Measurements from ENCODE around the gene ADGRL2. TPM values are rescaled to one million over a fixed set of nuclear protein-coding genes. Genes with fewer than 3 reads are reported as not detected.

The ADGRL2 gene
- total RNA-seq, 6 donors from 2014 or later = 21.0 to 133 (median 84.0) TPM

DNA sequence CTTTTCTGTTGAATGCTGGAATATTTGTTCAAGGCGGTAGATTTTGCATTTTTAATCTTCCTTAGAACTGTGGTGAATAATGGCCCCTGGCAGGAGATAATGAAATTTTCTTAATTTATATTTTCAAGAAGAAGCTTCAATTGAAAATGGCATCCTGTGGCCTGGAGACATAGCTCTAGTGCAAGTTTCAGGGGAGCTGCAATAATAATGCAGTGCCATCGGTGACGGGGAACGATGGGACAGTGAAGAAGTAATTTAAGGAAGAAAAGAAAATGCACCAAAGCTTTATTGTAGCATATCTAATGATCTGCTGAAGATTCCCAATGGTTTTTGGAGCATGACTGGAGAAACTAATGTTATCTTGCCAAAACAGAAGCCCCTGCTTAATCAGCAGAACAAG is 128.4 kb downstream of the ADGRL2 start:
- 93 to 95% methylated on average over 4 of the region's 4 CpGs for WGBS, 2 donors
- TF ChIP-seq POLR2A (IDR thresholded peaks at IDR 0.05) (no peak), POLR2AphosphoS5 (IDR thresholded peaks at IDR 0.05) (no peak), EP300 (IDR thresholded peaks at IDR 0.05) (no peak)
- TF ChIP-seq, protein P1, sequence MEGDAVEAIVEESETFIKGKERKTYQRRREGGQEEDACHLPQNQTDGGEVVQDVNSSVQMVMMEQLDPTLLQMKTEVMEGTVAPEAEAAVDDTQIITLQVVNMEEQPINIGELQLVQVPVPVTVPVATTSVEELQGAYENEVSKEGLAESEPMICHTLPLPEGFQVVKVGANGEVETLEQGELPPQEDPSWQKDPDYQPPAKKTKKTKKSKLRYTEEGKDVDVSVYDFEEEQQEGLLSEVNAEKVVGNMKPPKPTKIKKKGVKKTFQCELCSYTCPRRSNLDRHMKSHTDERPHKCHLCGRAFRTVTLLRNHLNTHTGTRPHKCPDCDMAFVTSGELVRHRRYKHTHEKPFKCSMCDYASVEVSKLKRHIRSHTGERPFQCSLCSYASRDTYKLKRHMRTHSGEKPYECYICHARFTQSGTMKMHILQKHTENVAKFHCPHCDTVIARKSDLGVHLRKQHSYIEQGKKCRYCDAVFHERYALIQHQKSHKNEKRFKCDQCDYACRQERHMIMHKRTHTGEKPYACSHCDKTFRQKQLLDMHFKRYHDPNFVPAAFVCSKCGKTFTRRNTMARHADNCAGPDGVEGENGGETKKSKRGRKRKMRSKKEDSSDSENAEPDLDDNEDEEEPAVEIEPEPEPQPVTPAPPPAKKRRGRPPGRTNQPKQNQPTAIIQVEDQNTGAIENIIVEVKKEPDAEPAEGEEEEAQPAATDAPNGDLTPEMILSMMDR (IDR thresholded peaks at IDR 0.05) = no peak
- H3K4me1 ChIP-seq = peaks cover 0 to 15% (median 9%) of the 10 kb centered on the region in 4 donors
- H3K36me3 ChIP-seq = no peaks in the 10 kb centered on the region
- ATAC-seq (ENCODE audit: low FRiP score in 2 of 2) = no peak
- no peaks in the 10 kb centered on the region for H3K27me3 ChIP-seq
- no peak overlapping the region for H3K27ac ChIP-seq
- no peak for DNase-seq
- H3K9me3 ChIP-seq = no peaks in the 10 kb centered on the region
- H3K4me3 ChIP-seq = no peak overlapping the region

DNA sequence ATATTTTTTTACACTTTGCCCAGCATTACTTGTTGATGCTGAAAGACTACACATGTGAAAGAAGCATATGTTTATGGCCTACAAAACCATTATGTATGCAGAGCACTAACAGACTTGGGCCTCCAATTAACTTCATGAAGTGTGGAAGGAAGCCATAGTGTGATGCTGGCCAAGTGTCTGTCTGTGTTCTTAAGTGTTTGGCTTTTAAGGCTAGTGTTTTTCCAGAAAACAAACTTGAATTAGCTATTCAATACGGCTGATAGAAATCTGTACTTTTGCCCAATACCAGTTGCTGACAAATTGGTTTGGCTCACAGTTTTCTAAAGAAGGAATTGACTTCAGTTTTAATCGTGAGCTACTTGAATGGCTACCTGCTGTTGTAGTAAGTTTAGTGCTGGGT is 136.1 kb downstream of the ADGRL2 start:
- peaks cover 0 to 21% (median 3%) of the 10 kb centered on the region in 4 donors for H3K4me1 ChIP-seq
- no peaks in the 10 kb centered on the region for H3K27me3 ChIP-seq
- H3K36me3 ChIP-seq = peaks cover 0 to 4% (median 0%) of the 10 kb centered on the region in 4 donors
- TF ChIP-seq EP300 (IDR thresholded peaks at IDR 0.05) = no peak
- TF ChIP-seq POLR2A (IDR thresholded peaks at IDR 0.05) = no peak
- no peak for TF ChIP-seq POLR2AphosphoS5 (IDR thresholded peaks at IDR 0.05)
- TF ChIP-seq, protein P1 (IDR thresholded peaks at IDR 0.05) = no peak
- no peak for DNase-seq
- no peaks in the 10 kb centered on the region for H3K9me3 ChIP-seq
- 62 to 71% methylated on average over 2 of the region's 2 CpGs for WGBS, 2 donors
- H3K4me3 ChIP-seq = no peak overlapping the region
- ATAC-seq (ENCODE audit: low FRiP score in 2 of 2) = no peak
- H3K27ac ChIP-seq = no peak overlapping the region

DNA sequence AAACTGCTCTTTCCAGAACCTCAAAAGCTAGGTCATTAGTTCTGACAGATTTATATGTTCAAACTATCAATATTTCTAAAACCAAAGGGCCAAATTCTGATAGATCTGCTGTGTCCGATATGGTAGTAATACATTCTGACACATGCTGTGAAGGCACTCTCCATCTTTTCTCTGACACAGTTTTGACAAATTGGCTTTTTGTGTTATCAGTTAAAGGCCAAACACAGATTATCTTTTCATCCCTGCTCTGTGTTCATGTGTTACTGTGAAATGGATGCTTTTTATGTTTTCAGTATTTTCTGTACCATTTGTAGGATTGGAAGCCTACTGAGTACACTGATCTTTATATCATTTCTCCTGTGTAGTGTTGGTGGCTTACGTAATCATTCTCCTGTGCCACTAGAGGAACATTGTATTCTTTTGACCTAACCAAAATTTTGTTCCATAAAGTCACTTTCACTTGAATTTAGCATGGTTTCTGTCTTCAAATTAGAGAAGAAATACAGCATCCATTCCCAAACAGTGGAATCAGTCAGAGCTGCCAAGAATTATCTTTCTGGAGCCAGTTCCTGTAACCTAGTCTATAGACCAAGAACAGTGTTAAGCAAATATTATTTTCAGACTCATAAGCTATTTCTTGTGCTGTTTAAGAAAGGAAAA is 137.2 kb downstream of the ADGRL2 start:
- no peak for DNase-seq
- Histone ChIP-seq H3K4me1 (peaks cover 0 to 21% (median 3%) of the 10 kb centered on the region in 4 donors), H3K9me3 (no peaks in the 10 kb centered on the region), H3K36me3 (peaks cover 0 to 4% (median 0%) of the 10 kb centered on the region in 4 donors), H3K27ac (no peak overlapping the region), H3K4me3 (no peak overlapping the region), H3K27me3 (no peaks in the 10 kb centered on the region)
- TF ChIP-seq EP300 (IDR thresholded peaks at IDR 0.05) (no peak), POLR2A (IDR thresholded peaks at IDR 0.05) (no peak), POLR2AphosphoS5 (IDR thresholded peaks at IDR 0.05) (no peak)
- TF ChIP-seq, protein P1 (IDR thresholded peaks at IDR 0.05) = no peak
- 89 to 92% methylated on average over 2 of the region's 2 CpGs for WGBS, 2 donors
- peak in 1 of 2 donors; percentile 26 for ATAC-seq (ENCODE audit: low FRiP score in 2 of 2)

DNA sequence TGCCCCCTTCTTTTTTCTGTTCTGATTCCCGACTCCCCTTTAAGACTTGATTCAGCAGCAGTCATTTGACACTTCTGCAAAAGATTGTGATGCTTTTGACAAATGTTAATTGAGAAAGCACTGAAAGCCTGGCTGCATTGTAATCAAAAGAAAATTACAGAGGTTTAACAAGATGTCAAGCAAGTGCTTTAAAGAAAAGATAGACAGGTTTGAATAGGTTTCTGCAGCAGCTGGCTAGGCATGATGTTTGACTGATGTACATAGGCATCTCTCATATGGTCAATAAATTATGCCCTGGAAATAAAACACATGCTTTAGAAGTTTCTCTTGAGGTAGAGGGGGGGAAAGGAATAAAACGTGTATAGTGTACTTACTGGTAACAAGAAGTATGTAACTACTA is 147.8 kb downstream of the ADGRL2 start:
- 58 to 63% methylated on average over 2 of the region's 2 CpGs for WGBS, 2 donors
- DNase-seq (no peak), ATAC-seq (ENCODE audit: low FRiP score in 2 of 2) (no peak)
- peaks cover 0 to 24% (median 0%) of the 10 kb centered on the region in 4 donors for H3K36me3 ChIP-seq
- peaks cover 0 to 17% (median 3%) of the 10 kb centered on the region in 4 donors for H3K4me1 ChIP-seq
- TF ChIP-seq EP300 (IDR thresholded peaks at IDR 0.05) = no peak
- TF ChIP-seq, protein P1 (IDR thresholded peaks at IDR 0.05) = no peak
- no peak for TF ChIP-seq POLR2AphosphoS5 (IDR thresholded peaks at IDR 0.05)
- no peak for TF ChIP-seq POLR2A (IDR thresholded peaks at IDR 0.05)
- H3K4me3 ChIP-seq = no peak overlapping the region
- H3K9me3 ChIP-seq = no peaks in the 10 kb centered on the region
- H3K27me3 ChIP-seq = no peaks in the 10 kb centered on the region
- no peak overlapping the region for H3K27ac ChIP-seq

DNA sequence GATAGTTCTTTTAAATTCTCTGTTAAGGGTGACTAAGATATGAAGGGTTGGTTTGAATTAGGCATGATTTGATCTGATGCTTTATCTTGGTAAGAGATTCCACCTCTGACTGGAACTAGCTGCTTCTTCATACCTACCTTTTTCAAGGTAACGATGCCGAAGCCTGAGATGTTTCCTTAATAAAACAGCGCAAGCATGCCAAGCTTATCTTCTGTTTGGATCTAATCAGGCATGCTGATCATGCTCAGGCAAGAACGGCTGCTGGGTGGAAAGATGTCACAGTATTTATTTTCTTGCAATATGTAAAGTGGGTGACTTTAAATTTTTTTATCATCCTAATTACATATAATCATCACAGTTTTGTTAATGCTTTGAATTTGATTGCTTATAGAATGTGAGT is 148.7 kb downstream of the ADGRL2 start:
- no peak overlapping the region for H3K4me3 ChIP-seq
- H3K4me1 ChIP-seq = peaks cover 0 to 13% (median 3%) of the 10 kb centered on the region in 4 donors
- H3K27ac ChIP-seq = no peak overlapping the region
- TF ChIP-seq POLR2AphosphoS5 (IDR thresholded peaks at IDR 0.05) (no peak), EP300 (IDR thresholded peaks at IDR 0.05) (no peak), POLR2A (IDR thresholded peaks at IDR 0.05) (no peak)
- TF ChIP-seq, protein P1 (IDR thresholded peaks at IDR 0.05) = no peak
- ATAC-seq (ENCODE audit: low FRiP score in 2 of 2) (no peak), DNase-seq (no peak)
- H3K9me3 ChIP-seq = no peaks in the 10 kb centered on the region
- H3K27me3 ChIP-seq = no peaks in the 10 kb centered on the region
- WGBS, 2 donors = 48 to 62% methylated on average over 4 of the region's 4 CpGs
- H3K36me3 ChIP-seq = peaks cover 0 to 21% (median 0%) of the 10 kb centered on the region in 4 donors
